ENCODE data around the gene FAM222B.
A peak's percentile ranks its signal among the peaks of the same experiment; 100 is the strongest.
"Not testable (repeated sequence)": the region's sequence is repeated elsewhere in the genome, so short reads cannot be mapped to it uniquely, and the experiment has no call there.

Gene FAM222B

DNA sequence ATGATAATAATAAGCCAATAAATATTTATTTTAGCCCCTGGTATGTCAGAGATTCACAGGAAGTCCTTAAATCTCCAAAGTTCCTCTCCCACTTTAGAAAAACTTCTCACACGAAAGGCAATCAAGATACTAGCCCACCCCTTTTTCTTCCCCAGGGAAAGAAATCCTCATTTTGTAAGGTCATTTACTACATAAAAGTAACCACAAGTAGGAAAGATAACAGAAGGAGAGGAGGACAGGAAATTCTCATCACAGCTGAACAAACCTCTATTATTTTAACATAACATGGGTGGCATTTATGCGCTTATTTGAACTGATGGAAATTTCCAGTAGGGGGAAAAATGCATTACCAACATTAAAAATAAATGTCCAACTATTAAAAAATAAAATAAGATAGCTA is 3.4 kb downstream of the FAM222B start:
- DNase-seq, result no peak

DNA sequence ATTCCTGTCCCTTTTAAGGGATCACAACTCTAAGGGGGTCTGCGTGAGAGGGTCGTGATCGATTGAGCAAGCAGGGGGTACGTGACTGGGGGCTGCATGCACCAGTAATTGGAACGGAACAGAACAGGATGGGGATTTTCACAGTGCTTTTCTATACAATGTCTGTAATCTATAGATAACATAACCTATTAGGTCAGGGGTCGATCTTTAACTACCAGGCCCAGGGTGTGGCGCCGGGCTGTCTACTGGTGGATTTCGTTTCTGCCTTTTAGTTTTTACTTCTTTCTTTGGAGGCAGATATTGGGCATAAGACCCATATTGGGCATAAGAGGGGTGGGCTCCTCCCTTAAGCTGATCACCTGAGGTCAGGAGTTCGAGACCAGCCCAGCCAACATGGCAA is 6.0 kb downstream of the FAM222B start:
- not testable (repeated sequence) for DNase-seq

DNA sequence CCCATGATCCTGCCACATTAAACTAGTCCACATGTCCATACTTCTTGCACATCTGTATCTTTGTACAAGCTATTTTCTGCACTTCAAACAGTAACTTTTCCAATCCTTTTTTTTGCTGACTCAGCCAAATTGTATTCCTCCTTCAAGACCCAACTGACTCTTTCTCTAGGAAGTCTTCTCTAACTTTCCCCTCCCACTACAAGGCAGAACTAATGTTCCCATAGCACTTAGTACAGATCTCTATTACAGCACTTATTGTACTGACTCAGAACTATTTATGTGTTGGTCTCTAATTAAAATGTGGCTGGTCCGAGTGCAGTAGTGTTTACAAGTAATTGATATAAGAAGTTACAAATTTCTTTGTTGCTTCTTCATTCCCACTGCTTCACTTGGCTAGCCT is 8.2 kb downstream of the FAM222B start:
- DNase-seq, result no peak

GRCh38 chr17:28828294-28829040 is 14.1 kb downstream of the FAM222B start:
- DNase-seq, result no peak

- no peak for DNase-seq
These were observed 14.9 kb downstream of the FAM222B start for GRCh38 chr17:28827672-28828071.

DNA sequence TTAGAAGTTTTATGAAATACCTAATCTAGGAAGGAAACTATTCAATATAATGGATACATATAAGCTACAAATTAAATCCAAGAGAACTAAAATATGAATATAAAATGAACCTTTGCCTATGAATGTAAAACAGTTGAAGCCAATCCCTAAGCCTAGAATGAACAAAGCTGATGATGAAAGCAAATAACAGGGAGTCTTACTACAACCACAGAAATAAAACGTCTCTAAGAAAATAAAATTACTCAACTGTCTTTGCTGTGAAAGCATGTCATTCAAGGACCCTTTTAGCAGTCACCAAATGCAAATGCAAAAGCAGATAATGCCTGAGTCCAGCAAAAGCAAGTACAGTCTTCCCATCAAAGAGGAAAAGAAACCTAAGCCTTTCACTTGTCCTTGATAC is 23.0 kb downstream of the FAM222B start:
- DNase-seq, result no peak

- DNase-seq, result no peak
These were observed 23.8 kb downstream of the FAM222B start for GRCh38 chr17:28818819-28819221.

DNA sequence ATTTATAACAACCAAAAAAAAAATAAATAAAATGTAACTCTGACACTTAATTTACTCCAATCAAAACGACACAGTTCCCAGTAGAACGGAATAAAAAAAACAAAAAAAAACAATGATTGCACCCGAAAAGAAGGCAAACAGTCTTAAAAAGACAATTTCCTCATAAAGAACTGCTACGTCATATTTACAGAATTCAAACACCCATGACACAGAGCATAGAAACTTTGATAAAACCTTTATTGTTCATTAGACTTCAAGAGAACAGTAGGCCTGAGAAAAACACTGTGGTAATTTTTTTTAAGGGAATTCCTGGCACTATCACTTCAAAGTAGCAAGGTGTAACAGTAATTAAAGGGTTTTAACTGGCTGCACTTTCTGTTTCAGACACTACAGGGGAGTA is 26.1 kb downstream of the FAM222B start:
- DNase-seq, result no peak

DNA sequence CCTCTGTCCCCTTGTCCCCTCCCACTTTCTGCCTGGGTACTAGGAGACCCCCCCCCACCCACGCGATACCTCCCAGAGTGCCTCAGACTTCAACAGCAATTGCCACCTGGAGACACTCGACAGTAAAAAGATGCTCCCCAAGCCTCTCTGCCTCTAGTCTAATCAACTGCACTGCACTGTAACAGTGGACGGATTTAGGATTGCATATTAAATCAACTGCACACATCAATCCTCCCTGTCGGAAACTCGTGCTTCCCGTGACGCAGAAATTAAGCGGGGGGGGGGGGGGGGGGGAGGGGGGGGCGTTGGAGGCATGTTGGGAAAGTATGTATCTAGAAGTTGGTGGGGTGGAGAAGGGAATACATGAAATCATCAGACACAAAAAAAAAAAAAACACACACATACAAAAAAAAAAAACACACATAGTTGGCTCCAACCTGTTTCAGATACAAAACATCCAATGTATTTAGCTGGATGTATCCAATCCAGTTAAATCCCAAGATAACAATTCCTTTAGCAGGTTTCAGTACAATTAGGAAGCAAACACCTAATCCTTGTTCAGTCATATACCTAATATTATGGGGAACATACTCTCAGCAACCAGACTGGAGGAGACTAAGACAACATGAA is 29.7 kb downstream of the FAM222B start:
- DNase-seq, result no peak

GRCh38 chr17:28812091-28812747 is 30.4 kb downstream of the FAM222B start:
- DNase-seq, result peak; percentile 98

GRCh38 chr17:28811651-28812090 is 30.9 kb downstream of the FAM222B start:
- no peak for DNase-seq

DNA sequence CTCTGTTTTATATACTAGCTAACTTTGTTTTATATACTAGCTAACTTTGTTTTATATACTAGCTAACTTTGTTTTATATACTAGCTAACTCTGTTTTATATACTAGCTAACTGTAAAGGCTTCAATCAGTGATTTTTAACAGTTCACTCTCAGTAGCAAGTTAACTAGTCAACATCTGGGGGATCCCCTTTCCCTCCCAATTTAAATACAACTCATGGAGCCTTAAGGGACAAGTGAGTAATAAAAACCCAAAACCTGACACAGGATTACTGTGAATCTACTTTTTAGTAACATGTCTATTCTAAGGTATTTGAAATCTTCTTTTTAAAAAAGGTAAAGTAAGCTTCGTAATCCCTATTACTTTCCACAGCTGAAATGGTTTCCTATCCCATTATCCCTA is 32.2 kb downstream of the FAM222B start:
- no peak for DNase-seq

- DNase-seq, result peak; percentile 91
These were observed 34.5 kb downstream of the FAM222B start for GRCh38 chr17:28807925-28808634.

- no peak for DNase-seq
These were observed 46.5 kb downstream of the FAM222B start for GRCh38 chr17:28796062-28796461.

DNA sequence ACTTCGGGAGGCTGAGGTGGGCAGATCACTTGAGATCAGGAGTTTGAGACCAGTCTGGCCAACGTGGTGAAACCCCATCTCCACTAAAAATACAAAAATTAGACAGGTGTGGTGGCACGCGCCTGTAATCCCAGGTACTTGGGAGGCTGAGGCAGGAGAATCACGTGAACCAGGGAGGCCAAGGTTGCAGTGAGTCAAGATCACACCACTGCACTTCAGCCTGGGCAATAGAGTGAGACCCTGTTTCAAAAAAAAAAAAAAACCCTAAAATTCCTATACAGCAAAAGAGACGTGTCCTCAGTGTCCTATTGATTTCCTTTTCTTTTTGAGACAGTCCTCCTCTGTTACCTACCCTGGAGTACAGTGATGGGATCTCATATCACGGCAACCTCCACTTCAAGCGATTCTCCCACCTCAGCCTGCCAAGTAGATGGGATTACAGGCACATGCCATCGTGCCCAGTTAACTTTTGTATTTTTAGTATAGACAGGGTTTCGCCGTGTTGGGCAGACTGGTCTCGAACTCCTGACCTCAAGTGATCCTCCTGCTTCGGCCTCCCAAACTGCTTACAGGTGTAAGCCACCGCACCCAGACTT is 47.6 kb downstream of the FAM222B start:
- not testable (repeated sequence) for DNase-seq

DNA sequence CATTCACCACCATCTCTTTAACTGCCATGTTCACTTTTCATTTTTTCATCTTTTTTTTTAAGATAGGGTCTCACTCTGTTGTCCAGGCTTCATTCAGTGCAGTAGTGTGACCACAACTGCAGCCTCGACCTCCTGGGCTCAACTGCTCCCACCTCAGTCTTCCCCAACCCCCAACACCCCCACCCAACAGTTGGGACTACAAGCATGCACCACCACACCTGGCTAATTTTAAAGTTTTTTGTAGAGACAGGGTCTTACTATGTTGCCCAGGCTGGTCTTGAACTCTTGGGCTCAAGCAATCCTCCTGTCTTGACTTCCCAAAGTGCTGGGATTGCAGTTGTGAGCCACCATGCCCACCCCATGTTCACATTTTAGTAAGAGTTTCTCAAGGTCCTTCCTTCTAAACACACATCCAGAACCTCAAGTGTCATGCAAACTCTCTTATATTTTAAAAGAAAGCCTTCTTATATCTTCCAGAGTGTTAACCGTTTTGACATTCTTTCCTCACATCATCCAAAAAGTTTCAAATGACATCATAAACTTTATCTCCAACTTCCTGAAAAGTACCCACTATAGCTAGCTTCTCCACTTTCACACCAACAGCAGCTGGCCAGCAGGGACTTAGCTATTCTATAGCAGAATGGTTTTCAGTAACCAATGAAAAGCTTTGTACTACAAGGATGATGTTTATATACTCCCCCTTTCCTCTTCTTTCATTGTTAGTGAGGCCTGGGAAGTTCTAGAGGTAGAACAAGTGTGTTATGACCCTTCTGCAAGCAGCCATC is 49.5 kb downstream of the FAM222B start:
- no peak for DNase-seq

- DNase-seq, result no peak
These were observed 54.5 kb downstream of the FAM222B start for GRCh38 chr17:28788100-28788499.

GRCh38 chr17:28783161-28783560 is 59.4 kb downstream of the FAM222B start:
- DNase-seq, result no peak

DNA sequence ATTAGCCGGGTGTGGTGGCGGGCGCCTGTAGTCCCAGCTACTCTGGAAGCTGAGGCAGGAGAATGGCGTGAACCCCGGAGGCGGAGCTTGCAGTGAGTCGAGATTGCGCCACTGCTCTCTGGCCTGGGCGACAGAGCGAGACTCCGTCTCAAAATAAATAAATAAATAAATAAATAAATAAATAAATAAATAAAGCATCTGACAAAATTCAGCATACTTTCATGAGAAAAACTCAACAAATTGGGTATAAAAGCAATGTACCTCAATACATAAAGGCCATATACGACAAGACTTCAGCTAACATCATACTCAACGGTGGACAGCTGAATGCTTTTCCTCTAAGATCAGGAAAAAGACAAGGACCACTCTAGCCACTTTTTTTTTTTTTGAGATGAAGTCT is 63.0 kb downstream of the FAM222B start:
- not testable (repeated sequence) for DNase-seq

DNA sequence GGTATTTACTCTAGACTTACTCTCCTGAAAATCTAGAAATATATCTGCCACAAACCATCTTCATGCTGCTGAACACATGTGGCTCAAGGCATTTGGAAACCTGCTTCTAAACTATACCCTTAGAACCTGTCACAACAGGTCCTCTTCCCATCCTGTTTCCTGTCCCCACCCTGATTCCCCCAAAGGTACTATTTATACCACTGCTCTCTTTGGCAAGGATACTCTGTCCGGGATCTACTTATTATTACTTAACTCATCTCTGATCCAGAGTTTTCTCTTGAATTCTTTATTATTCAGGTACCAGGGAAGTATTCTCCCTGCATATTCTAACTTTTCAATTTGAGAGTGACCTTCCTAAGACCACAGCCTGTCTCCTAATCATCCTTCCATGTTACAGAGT is 65.4 kb downstream of the FAM222B start:
- DNase-seq, result no peak

GRCh38 chr17:28774206-28774605 is 68.4 kb downstream of the FAM222B start:
- no peak for DNase-seq

GRCh38 chr17:28773736-28774135 is 68.9 kb downstream of the FAM222B start:
- no peak for DNase-seq

Data from NCI-H526 treated with DMSO at 0.1 percent for 48 hours (cell line).